PC-3 (cell line): Measurements from ENCODE around the gene LAMA5. TPM values are rescaled to one million over a fixed set of nuclear protein-coding genes. Genes with fewer than 3 reads are reported as not detected.

Experiments
- ATAC-seq: fragments of 200-7000 bp; cut with Tn5 transposase; 2 replicates; pipeline ENCODE4 v1.9.1; 2020; ENCODE audit warnings: mild to moderate bottlenecking, moderate library complexity
- BruUV-seq: library from RNA; stranded (reverse); fragments of 400-500 nt; replicated peaks from 2 replicates; lab custom pipeline; 2021; lab: Mats Ljungman, UMichigan
- CTCF ChIA-PET: fragments of 300-600 bp; sonication (Branson Sonifier 250); formaldehyde crosslinking; loops from one replicate; lab custom pipeline; 2022; ENCODE audit warnings: antibody characterized with exemption; lab: Charles Lee
- POLR2A ChIA-PET: fragments of 300-600 bp; sonication (Branson Sonifier 250); formaldehyde crosslinking; loops from one replicate; lab custom pipeline; 2022; ENCODE audit warnings: antibody characterized with exemption; ENCODE audit not compliant: unreplicated experiment; lab: Charles Lee
- DNase-seq: peaks from one replicate; pipeline ENCODE4 v3.0.0-alpha.2; 2015
- H2AFZ ChIP-seq: fragments of 300-600 bp; sonication (generic); 2 replicates; pipeline ENCODE4 v1.6.0; 2016; ENCODE audit warnings: antibody characterized with exemption, low read length
- H3F3A ChIP-seq: fragments of 300-600 bp; sonication (generic); one replicate; pipeline ENCODE4 v1.6.0; 2017; ENCODE audit warnings: antibody characterized with exemption, low read length, control low read depth, mild to moderate bottlenecking; ENCODE audit not compliant: unreplicated experiment
- H3K27ac ChIP-seq: fragments of 300-600 bp; sonication (generic); 2 replicates; pipeline ENCODE4 v1.5.1; 2016; ENCODE audit warnings: mild to moderate bottlenecking, low read length
- H3K27me3 ChIP-seq: fragments of 300-600 bp; sonication (generic); 2 replicates; pipeline ENCODE4 v1.6.1; 2016; ENCODE audit warnings: low read length, mixed read lengths
- H3K36me3 ChIP-seq: fragments of 300-600 bp; sonication (generic); 2 replicates; pipeline ENCODE4 v1.6.1; 2016; ENCODE audit warnings: low read depth, mixed run types, low read length, mixed read lengths
- H3K4me1 ChIP-seq: fragments of 300-600 bp; sonication (generic); 2 replicates; pipeline ENCODE4 v1.5.1; 2016; ENCODE audit warnings: low read length; ENCODE audit not compliant: insufficient read depth
- H3K4me2 ChIP-seq: fragments of 300-600 bp; sonication (generic); 2 replicates; pipeline ENCODE4 v1.6.0; 2016; ENCODE audit warnings: low read length
- H3K4me3 ChIP-seq: fragments of 300-600 bp; sonication (generic); 2 replicates; pipeline ENCODE4 v1.5.1; 2016; ENCODE audit warnings: mild to moderate bottlenecking, low read length, mixed read lengths
- H3K79me2 ChIP-seq: fragments of 300-600 bp; sonication (generic); 2 replicates; pipeline ENCODE4 v1.6.1; 2017; ENCODE audit warnings: low read length, mixed read lengths
- H3K9ac ChIP-seq: fragments of 300-600 bp; sonication (generic); 2 replicates; pipeline ENCODE4 v1.6.0; 2016; ENCODE audit warnings: mild to moderate bottlenecking, low read length
- H3K9me2 ChIP-seq: fragments of 300-600 bp; sonication (generic); replicated peaks from 2 replicates; pipeline ENCODE4 v1.6.1; 2016; ENCODE audit warnings: mixed run types, low read length, mixed read lengths
- H3K9me3 ChIP-seq: fragments of 300-600 bp; sonication (generic); 2 replicates; pipeline ENCODE4 v1.6.1; 2016; ENCODE audit warnings: low read length, mixed read lengths
- H4K20me1 ChIP-seq: fragments of 300-600 bp; sonication (generic); 2 replicates; pipeline ENCODE4 v1.6.1; 2016; ENCODE audit warnings: low read length, mixed read lengths
- CTCF ChIP-seq: fragments of 300-600 bp; sonication (generic); conservative IDR thresholded peaks from 2 replicates; pipeline ENCODE4 v1.5.1; 2017; ENCODE audit warnings: antibody characterized with exemption, low read depth, mild to moderate bottlenecking, low read length
- EZH2 ChIP-seq: fragments of 300-600 bp; sonication (generic); IDR thresholded peaks from one replicate; pipeline ENCODE4 v1.6.1; 2017; ENCODE audit warnings: antibody characterized with exemption, mild to moderate bottlenecking, low read length; ENCODE audit not compliant: unreplicated experiment
- EZH2phosphoT487 ChIP-seq: fragments of 300-600 bp; sonication (generic); IDR thresholded peaks from 2 replicates; pipeline ENCODE4 v1.6.1; 2018; ENCODE audit warnings: mild to moderate bottlenecking, antibody characterized with exemption, low read length, borderline replicate concordance
- intact Hi-C: fragments of 100-400 bp; cut with micrococcal nuclease; formaldehyde crosslinking; loops from 2 replicates; pipeline ENCODE4 v1.9.0; 2023
- total RNA-seq: library from RNA; depleted of rRNA; stranded (reverse); fragments of >200 nt; gene quantifications from 2 replicates; pipeline ENCODE4 v1.2.3, GENCODE V29; 2014

LAMA5 gene
- total RNA-seq, 1 experiment from 2014 or later = 196 TPM

GRCh38 chr20:62406635-62407176, 39.6 kb upstream of the LAMA5 start:
- Histone ChIP-seq H3F3A (no peaks in the 10 kb centered on the region), H3K27ac (no peak overlapping the region), H3K4me1 (peaks cover 19% of the 10 kb centered on the region), H3K9ac (peak overlapping the region; percentile 82), H3K79me2 (peaks cover 27% of the 10 kb centered on the region), H3K9me2 (no peaks in the 10 kb centered on the region), H3K36me3 (peaks cover 3% of the 10 kb centered on the region; the same call in 1 of the 2 replicates), H3K27me3 (no peaks in the 10 kb centered on the region), H3K4me3 (peak overlapping the region; percentile 92), H4K20me1 (0 out of 2 replicates have a peak, but pooled peaks cover 7% of the 10 kb centered on the region), H2AFZ (no peak overlapping the region), H3K4me2 (peak overlapping the region; percentile 99), H3K9me3 (no peaks in the 10 kb centered on the region)
- ATAC-seq = no peak
- ChIA-PET CTCF (no interaction called here), POLR2A (no interaction called here)
- TF ChIP-seq EZH2 (no peak), EZH2phosphoT487 (no peak), CTCF (no peak)
- no TSS peak for BruUV-seq
- no peak for DNase-seq
- intact Hi-C loops = no loop called here

- intact Hi-C loops = no loop called here
- POLR2A ChIA-PET = no interaction called here
- no TSS peak for BruUV-seq
Observed at GRCh38 chr20:62405981-62406513, 38.9 kb upstream of the LAMA5 start.

More at GRCh38 chr20:62405981-62406513, 38.9 kb upstream of the LAMA5 start:
- 0 out of 2 replicates have a peak, but pooled peaks cover 7% of the 10 kb centered on the region for H4K20me1 ChIP-seq
- DNase-seq = no peak
- peaks cover 27% of the 10 kb centered on the region for H3K79me2 ChIP-seq
- H3K9me2 ChIP-seq = no peaks in the 10 kb centered on the region
- H3K27me3 ChIP-seq = no peaks in the 10 kb centered on the region
- no peak for ATAC-seq
- peak overlapping the region; percentile 99 for H3K4me2 ChIP-seq
- CTCF ChIA-PET = no interaction called here
- H3K4me1 ChIP-seq = peaks cover 19% of the 10 kb centered on the region
- H3K4me3 ChIP-seq = peak overlapping the region; percentile 92
- TF ChIP-seq EZH2 = no peak
- TF ChIP-seq CTCF = no peak
- no peak for TF ChIP-seq EZH2phosphoT487
- H3K36me3 ChIP-seq = peaks cover 3% of the 10 kb centered on the region; the same call in 1 of the 2 replicates
- no peaks in the 10 kb centered on the region for H3K9me3 ChIP-seq
- peak overlapping the region; percentile 82 for H3K9ac ChIP-seq
- H3F3A ChIP-seq = no peaks in the 10 kb centered on the region
- H2AFZ ChIP-seq = no peak overlapping the region
- H3K27ac ChIP-seq = no peak overlapping the region
